ENCODE measurements around the gene RBMS3. TPM values are rescaled to one million over a fixed set of nuclear protein-coding genes. Genes with fewer than 3 reads are reported as not detected.

The RBMS3 gene
- total and polyA plus RNA-seq, 2 of the 13 experiments (the other 11 are each of a cell fraction or from before 2014, with no cell fraction given): not detected

GRCh38 chr3:29540544-29540943 lies 259.7 kb downstream of the RBMS3 start:
- BruUV-seq (replicated peaks): no TSS peak
- DNase-seq (ENCODE audit: low spot score) (no peak), ATAC-seq (no peak), FAIRE-seq (no peak)
- TF ChIP-seq PHB2 (IDR thresholded peaks at IDR 0.05; ENCODE audit: partially characterized antibody): no peak
- no peak for TF ChIP-seq CSRNP2 (CRISPR knock-in tag; conservative IDR thresholded peaks at IDR 0.05; ENCODE audit: low read depth)
- no peak for TF ChIP-seq E2F2 (CRISPR knock-in tag; IDR thresholded peaks at IDR 0.05; ENCODE audit: borderline replicate concordance)
- no peak for TF ChIP-seq SP4 (CRISPR knock-in tag; IDR thresholded peaks at IDR 0.05)
- TF ChIP-seq ZNF367 (CRISPR knock-in tag; IDR thresholded peaks at IDR 0.05; ENCODE audit: borderline replicate concordance): no peak
- TF ChIP-seq, protein P1, sequence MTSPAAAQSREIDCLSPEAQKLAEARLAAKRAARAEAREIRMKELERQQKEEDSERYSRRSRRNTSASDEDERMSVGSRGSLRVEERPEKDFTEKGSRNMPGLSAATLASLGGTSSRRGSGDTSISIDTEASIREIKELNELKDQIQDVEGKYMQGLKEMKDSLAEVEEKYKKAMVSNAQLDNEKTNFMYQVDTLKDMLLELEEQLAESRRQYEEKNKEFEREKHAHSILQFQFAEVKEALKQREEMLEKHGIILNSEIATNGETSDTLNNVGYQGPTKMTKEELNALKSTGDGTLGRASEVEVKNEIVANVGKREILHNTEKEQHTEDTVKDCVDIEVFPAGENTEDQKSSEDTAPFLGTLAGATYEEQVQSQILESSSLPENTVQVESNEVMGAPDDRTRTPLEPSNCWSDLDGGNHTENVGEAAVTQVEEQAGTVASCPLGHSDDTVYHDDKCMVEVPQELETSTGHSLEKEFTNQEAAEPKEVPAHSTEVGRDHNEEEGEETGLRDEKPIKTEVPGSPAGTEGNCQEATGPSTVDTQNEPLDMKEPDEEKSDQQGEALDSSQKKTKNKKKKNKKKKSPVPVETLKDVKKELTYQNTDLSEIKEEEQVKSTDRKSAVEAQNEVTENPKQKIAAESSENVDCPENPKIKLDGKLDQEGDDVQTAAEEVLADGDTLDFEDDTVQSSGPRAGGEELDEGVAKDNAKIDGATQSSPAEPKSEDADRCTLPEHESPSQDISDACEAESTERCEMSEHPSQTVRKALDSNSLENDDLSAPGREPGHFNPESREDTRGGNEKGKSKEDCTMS (CRISPR knock-in tag; conservative IDR thresholded peaks at IDR 0.05): no peak
- TF ChIP-seq ZNF678 (CRISPR knock-in tag; IDR thresholded peaks at IDR 0.05): no peak
- no peak for TF ChIP-seq E2F5 (CRISPR knock-in tag; conservative IDR thresholded peaks at IDR 0.05)
- no peak for TF ChIP-seq ZMYM2 (CRISPR knock-in tag; IDR thresholded peaks at IDR 0.05)
- TF ChIP-seq IRX3 (CRISPR knock-in tag; IDR thresholded peaks at IDR 0.05; ENCODE audit: borderline replicate concordance, low read depth): no peak
- TF ChIP-seq ZNF234 (CRISPR knock-in tag; conservative IDR thresholded peaks at IDR 0.05): no peak
- no peak for TF ChIP-seq SIN3A (IDR thresholded peaks at IDR 0.05; ENCODE audit: borderline replicate concordance, low read depth, low read length)
- TF ChIP-seq ATF2 (CRISPR knock-in tag; IDR thresholded peaks at IDR 0.05): no peak
- TF ChIP-seq CBX5 (CRISPR knock-in tag; IDR thresholded peaks at IDR 0.05; ENCODE audit: borderline replicate concordance): no peak
- in situ Hi-C loops (cut with HindIII; ENCODE audit: extremely low pct_ligation_motif_present, low pct_unique_long_range_greater_than_20kb) (no loop called here), intact Hi-C loops (cut with micrococcal nuclease; ENCODE audit: unreplicated experiment) (no loop called here)
- H3K4me2 ChIP-seq (ENCODE audit: low read depth, low read length): no peak overlapping the region
- ChIA-PET CTCF (ENCODE audit: low intra/inter-chr PET ratio, low total read pairs) (no interaction called here), POLR2A (no interaction called here)
- no peak overlapping the region for H3K9ac ChIP-seq (ENCODE audit: insufficient read depth, low read depth, low read length)
- H4K20me1 ChIP-seq (ENCODE audit: insufficient read depth, low read length): no peaks in the 10 kb centered on the region
- no peak overlapping the region for H3K4me3 ChIP-seq (replicated peaks in 1 of 3; ENCODE audit: insufficient read depth in 1 of 3, low read depth in 2 of 3, low read length in 3 of 3)
- H3K4me1 ChIP-seq (ENCODE audit: insufficient read depth, low read length): no peaks in the 10 kb centered on the region
- H3K27me3 ChIP-seq (ENCODE audit: control insufficient read depth in 1 of 2, insufficient read depth in 2 of 2, low read length in 2 of 2): no peaks in the 10 kb centered on the region; a peak in 1 of 5 replicates
- H3K9me3 ChIP-seq (ENCODE audit: low read length): no peaks in the 10 kb centered on the region
- no peaks in the 10 kb centered on the region for H3K36me3 ChIP-seq (replicated peaks in 1 of 2; ENCODE audit: control insufficient read depth in 1 of 2, insufficient read depth in 2 of 2, low read length in 2 of 2)
- no peak overlapping the region for H3K27ac ChIP-seq (ENCODE audit: extremely low read length, insufficient read depth, low read length)
- 4% methylated on average over 5 of the region's 5 CpGs for WGBS (ENCODE audit: low lambda C conversion rate)
- H2AFZ ChIP-seq (ENCODE audit: low read length): no peak overlapping the region
- H3K79me2 ChIP-seq (ENCODE audit: insufficient read depth, low read length): no peaks in the 10 kb centered on the region
